Measurements from ENCODE around the gene NELFA. TPM values are rescaled to one million over a fixed set of nuclear protein-coding genes. Genes with fewer than 3 reads are reported as not detected.

The NELFA gene
- total and polyA plus RNA-seq, 4 donors: 17.8 to 33.6 (median 24.7) TPM

DNA sequence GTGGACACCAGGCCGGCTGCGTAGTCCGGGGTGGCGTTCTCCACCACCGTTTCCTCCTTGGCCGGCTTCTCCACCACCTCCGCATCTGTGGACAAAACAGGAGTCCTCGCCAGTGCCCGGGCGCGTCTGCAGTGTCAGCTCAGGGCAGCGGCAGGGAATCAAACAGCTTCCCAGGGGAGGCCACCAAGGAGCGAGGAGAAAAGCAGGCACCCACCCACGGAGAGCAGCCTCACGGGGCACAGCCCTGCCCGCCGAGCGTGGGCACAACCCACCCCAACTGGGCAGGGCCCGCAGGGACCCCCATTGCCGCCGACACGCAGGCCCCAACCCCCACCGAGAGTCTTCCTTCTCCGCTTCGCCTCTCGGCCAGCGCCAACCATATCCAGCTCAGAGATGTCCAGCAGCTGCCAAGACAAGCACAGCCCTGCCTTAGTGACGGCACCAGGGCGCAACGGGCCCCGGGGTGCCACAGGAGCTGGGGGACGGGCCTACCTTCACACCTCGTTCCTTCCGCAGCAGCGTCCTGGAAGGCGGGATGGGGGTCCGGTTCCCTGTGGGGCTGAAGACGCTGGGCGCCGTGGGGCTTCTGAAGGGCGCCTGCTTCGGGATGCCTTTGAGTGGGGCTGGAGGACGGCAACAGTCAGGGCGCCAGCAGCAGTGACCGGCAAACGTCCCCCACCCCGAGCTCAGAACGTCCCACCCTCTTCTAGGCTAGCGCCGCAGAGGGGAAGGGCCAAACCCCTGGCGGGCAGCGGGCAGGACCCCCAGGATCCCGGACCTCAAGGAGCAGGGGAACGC lies 22.8 kb downstream of the NELFA start:
- DNase-seq: no peak
- no peak for ATAC-seq (ENCODE audit: insufficient read depth, low FRiP score)
- no peaks in the 10 kb centered on the region for H3K9me3 ChIP-seq (ENCODE audit: control insufficient read depth in 4 of 4, insufficient read depth in 3 of 4, low read length in 3 of 4)

DNA sequence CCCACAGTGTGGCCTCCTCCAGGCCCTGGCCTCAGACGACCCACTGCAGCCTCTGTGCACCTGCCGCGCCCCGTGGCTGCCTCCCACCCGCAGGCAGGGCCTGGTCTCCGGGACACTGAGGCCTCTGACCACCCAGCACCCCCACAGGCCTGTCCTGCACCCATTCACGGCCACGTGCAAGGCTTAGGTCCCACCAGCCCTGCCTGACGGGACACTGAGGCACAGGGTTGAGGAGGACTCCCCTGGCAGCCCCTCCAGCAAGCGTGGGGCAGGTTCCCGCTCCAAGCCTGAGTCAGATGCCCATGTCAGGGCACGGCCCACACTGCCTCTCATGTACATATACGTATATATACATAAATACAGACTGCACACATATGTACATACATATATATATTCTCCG lies 23.5 kb downstream of the NELFA start:
- no peak overlapping the region for H3K4me3 ChIP-seq
- peaks cover 11 to 78% (median 39%) of the 10 kb centered on the region in 4 donors for H3K36me3 ChIP-seq (ENCODE audit: control insufficient read depth in 4 of 4, insufficient read depth in 4 of 4, low read length in 4 of 4)
- DNase-seq (no peak), ATAC-seq (ENCODE audit: insufficient read depth, low FRiP score) (no peak)
- no peak overlapping the region for H3K27ac ChIP-seq (ENCODE audit: low read depth in 1 of 2, low read length in 1 of 2)
- H3K27me3 ChIP-seq (ENCODE audit: control insufficient read depth in 3 of 3, insufficient read depth in 3 of 3, low read length in 2 of 3): no peaks in the 10 kb centered on the region
- 94% methylated on average over 14 of the region's 14 CpGs for WGBS, 2 donors
- no peaks in the 10 kb centered on the region for H3K9me3 ChIP-seq (ENCODE audit: control insufficient read depth in 4 of 4, insufficient read depth in 3 of 4, low read length in 3 of 4)
- no peak overlapping the region for H3K9ac ChIP-seq (ENCODE audit: insufficient read depth in 1 of 2, low read length in 2 of 2)
- peaks cover 0 to 3% (median 0%) of the 10 kb centered on the region in 5 donors for H3K4me1 ChIP-seq (ENCODE audit: control insufficient read depth in 5 of 5, insufficient read depth in 5 of 5, low read length in 5 of 5)
- TF ChIP-seq, protein P1, sequence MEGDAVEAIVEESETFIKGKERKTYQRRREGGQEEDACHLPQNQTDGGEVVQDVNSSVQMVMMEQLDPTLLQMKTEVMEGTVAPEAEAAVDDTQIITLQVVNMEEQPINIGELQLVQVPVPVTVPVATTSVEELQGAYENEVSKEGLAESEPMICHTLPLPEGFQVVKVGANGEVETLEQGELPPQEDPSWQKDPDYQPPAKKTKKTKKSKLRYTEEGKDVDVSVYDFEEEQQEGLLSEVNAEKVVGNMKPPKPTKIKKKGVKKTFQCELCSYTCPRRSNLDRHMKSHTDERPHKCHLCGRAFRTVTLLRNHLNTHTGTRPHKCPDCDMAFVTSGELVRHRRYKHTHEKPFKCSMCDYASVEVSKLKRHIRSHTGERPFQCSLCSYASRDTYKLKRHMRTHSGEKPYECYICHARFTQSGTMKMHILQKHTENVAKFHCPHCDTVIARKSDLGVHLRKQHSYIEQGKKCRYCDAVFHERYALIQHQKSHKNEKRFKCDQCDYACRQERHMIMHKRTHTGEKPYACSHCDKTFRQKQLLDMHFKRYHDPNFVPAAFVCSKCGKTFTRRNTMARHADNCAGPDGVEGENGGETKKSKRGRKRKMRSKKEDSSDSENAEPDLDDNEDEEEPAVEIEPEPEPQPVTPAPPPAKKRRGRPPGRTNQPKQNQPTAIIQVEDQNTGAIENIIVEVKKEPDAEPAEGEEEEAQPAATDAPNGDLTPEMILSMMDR (IDR thresholded peaks at IDR 0.05; ENCODE audit: control extremely low read depth, extremely low read depth): no peak

More for the DNA sequence above, 22.8 kb downstream of the NELFA start:
- H3K27me3 ChIP-seq (ENCODE audit: control insufficient read depth in 3 of 3, insufficient read depth in 3 of 3, low read length in 2 of 3): no peaks in the 10 kb centered on the region
- no peak overlapping the region for H3K4me3 ChIP-seq
- H3K27ac ChIP-seq (ENCODE audit: low read depth in 1 of 2, low read length in 1 of 2): no peak overlapping the region
- H3K4me1 ChIP-seq (ENCODE audit: control insufficient read depth in 5 of 5, insufficient read depth in 5 of 5, low read length in 5 of 5): peaks cover 0 to 3% (median 0%) of the 10 kb centered on the region in 5 donors
- peaks cover 11 to 73% (median 36%) of the 10 kb centered on the region in 4 donors for H3K36me3 ChIP-seq (ENCODE audit: control insufficient read depth in 4 of 4, insufficient read depth in 4 of 4, low read length in 4 of 4)
- H3K9ac ChIP-seq (ENCODE audit: insufficient read depth in 1 of 2, low read length in 2 of 2): no peak overlapping the region
- TF ChIP-seq, protein P1 (IDR thresholded peaks at IDR 0.05; ENCODE audit: control extremely low read depth, extremely low read depth): no peak
- WGBS, 2 donors: 95 to 97% methylated on average over 52 to 54 of the region's 54 CpGs

DNA sequence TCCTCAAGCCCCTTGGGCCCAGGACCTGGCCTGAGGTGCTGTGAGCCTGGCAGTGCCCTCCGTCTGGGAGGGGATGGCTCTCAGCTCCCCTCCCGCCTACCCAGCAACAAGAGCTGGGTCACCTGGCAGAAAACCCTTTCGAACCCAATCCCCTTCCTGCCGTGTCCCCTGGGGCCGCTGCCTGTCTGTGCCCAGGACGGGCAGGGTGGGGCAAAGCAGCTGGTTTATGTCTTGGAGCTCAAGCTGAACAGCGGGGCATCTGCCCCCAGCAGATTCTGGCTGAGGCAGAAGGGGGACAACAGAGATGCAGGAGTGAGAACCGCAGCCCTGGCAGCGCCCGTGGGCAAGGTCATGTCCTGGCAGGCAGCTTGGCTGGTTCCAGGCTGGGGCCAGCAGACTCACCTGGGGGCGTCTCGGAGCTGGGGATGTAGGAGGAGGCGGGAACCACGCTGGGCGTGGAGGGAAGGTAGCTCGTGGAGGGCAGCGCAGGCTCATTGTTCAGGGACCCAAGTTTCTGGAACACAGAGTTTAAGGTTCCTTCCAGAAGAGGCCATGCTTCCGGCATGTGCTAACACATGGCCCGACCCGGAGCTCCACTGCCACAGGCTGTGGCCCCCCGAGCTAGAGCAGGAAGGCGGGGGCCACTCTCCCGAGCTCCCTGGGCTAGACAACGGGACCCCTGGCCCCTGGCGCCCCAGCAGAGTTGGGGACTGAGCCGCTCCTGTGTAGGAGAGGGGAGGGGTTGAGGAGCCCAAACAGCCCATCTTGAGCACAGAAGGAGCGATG lies 24.2 kb downstream of the NELFA start:
- no peak overlapping the region for H3K27ac ChIP-seq (ENCODE audit: low read depth in 1 of 2, low read length in 1 of 2)
- no peaks in the 10 kb centered on the region for H3K9me3 ChIP-seq (ENCODE audit: control insufficient read depth in 4 of 4, insufficient read depth in 3 of 4, low read length in 3 of 4)
- ATAC-seq (ENCODE audit: insufficient read depth, low FRiP score): no peak
- no peak overlapping the region for H3K9ac ChIP-seq (ENCODE audit: insufficient read depth in 1 of 2, low read length in 2 of 2)
- H3K27me3 ChIP-seq (ENCODE audit: control insufficient read depth in 3 of 3, insufficient read depth in 3 of 3, low read length in 2 of 3): no peaks in the 10 kb centered on the region
- WGBS, 2 donors: 87 to 88% methylated on average over 27 of the region's 27 CpGs
- H3K4me1 ChIP-seq (ENCODE audit: control insufficient read depth in 5 of 5, insufficient read depth in 5 of 5, low read length in 5 of 5): peaks cover 0 to 3% (median 0%) of the 10 kb centered on the region in 5 donors
- TF ChIP-seq, protein P1 (IDR thresholded peaks at IDR 0.05; ENCODE audit: control extremely low read depth, extremely low read depth): no peak
- peaks cover 11 to 79% (median 37%) of the 10 kb centered on the region in 4 donors for H3K36me3 ChIP-seq (ENCODE audit: control insufficient read depth in 4 of 4, insufficient read depth in 4 of 4, low read length in 4 of 4)
- DNase-seq: no peak
- H3K4me3 ChIP-seq: no peak overlapping the region
